ENCODE data around the gene SYMPK. TPM values are rescaled to one million over a fixed set of nuclear protein-coding genes. Genes with fewer than 3 reads are reported as not detected.

SYMPK gene
- total RNA-seq, 1 experiment from 2014 or later: 85.5 TPM

DNA sequence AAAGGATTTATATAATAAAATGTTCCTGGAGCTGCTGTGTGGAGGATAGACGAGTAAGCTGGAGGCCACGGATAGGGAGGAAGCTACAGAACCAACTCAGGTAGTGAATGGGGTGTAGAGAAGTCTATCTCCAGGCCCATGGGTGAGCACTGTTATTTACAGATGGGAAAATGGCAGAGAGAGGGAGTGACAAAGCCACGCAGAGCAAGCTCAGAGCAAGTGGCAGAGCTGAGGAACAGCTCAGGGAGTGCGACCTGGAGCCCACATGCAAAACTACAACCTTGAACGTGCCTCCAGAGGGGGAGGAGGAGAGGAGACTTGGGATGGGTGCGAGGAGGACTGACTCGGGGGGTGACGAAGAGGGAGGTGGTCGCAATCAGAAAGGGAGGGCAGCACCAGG lies 34.4 kb downstream of the SYMPK start:
- CTCF ChIA-PET: no interaction called here

DNA sequence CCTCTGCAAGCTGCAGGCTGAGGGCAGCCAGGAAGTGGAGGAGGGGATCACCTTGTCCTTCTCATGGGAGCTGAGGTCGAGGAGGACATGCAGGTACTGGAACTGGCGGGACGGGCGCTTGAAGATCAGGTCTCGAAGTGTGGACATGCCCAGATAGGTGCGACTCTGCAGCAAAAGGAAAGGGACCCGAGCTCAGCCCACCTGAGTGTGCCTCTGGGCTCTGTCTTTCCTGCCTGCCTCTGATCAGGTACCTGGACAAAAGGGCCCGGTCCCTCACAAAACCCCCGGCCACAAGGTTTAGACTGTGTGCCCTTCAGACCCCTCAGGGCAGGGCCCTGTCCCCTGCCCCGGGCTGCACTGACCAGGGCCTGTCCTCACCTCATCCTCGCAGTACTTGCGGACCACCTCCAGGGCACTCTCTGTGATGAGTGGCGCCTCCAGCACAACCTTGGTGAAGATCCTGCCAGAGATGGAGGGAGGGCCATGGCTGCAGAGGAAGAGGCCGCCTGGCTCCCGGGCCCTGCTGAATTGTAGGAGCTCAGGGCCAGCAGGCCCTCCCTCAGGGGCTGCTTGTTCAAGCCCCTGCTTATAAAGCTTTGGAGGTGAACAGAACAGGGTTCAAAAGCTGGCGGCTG lies 35.4 kb downstream of the SYMPK start:
- TF ChIP-seq, protein P1, sequence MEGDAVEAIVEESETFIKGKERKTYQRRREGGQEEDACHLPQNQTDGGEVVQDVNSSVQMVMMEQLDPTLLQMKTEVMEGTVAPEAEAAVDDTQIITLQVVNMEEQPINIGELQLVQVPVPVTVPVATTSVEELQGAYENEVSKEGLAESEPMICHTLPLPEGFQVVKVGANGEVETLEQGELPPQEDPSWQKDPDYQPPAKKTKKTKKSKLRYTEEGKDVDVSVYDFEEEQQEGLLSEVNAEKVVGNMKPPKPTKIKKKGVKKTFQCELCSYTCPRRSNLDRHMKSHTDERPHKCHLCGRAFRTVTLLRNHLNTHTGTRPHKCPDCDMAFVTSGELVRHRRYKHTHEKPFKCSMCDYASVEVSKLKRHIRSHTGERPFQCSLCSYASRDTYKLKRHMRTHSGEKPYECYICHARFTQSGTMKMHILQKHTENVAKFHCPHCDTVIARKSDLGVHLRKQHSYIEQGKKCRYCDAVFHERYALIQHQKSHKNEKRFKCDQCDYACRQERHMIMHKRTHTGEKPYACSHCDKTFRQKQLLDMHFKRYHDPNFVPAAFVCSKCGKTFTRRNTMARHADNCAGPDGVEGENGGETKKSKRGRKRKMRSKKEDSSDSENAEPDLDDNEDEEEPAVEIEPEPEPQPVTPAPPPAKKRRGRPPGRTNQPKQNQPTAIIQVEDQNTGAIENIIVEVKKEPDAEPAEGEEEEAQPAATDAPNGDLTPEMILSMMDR (conservative IDR thresholded peaks at IDR 0.05; ENCODE audit: low read depth, low read length): no peak
- no peak for TF ChIP-seq EZH2 (IDR thresholded peaks at IDR 0.05; ENCODE audit: borderline replicate concordance, low read depth, low read length, poor library complexity, severe bottlenecking)
- no peak overlapping the region for H3K27ac ChIP-seq (ENCODE audit: low read depth, low read length, poor library complexity, severe bottlenecking)
- no TSS peak for BruUV-seq (replicated peaks)
- H3K4me3 ChIP-seq (ENCODE audit: low read depth, low read length, poor library complexity, severe bottlenecking): no peak overlapping the region
- H3K27me3 ChIP-seq (replicated peaks; ENCODE audit: insufficient read depth, low read depth, low read length, poor library complexity): no peaks in the 10 kb centered on the region
- H3K9me3 ChIP-seq (ENCODE audit: low read depth, low read length, poor library complexity, severe bottlenecking): no peaks in the 10 kb centered on the region
- no peak for DNase-seq (ENCODE audit: low spot score)
- intact Hi-C loops (cut with micrococcal nuclease; ENCODE audit: unreplicated experiment): no loop called here
- CTCF ChIA-PET: interaction anchor here (1.8 kb wide), 1 partner anchor 11 kb away, joined by 4 read pairs; no protein-coding TSS in a partner anchor
- POLR2A ChIA-PET (ENCODE audit: low non-redundant PET): no interaction called here
- peaks cover 74% of the 10 kb centered on the region for H3K36me3 ChIP-seq (ENCODE audit: insufficient read depth, low read length, poor library complexity, severe bottlenecking)
- H3K4me1 ChIP-seq (ENCODE audit: insufficient read depth, low read length, poor library complexity, severe bottlenecking): no peaks in the 10 kb centered on the region

More for the DNA sequence above, 34.4 kb downstream of the SYMPK start:
- POLR2A ChIA-PET (ENCODE audit: low non-redundant PET): no interaction called here
- Histone ChIP-seq H3K4me1 (ENCODE audit: insufficient read depth, low read length, poor library complexity, severe bottlenecking) (no peaks in the 10 kb centered on the region), H3K27me3 (replicated peaks; ENCODE audit: insufficient read depth, low read depth, low read length, poor library complexity) (no peaks in the 10 kb centered on the region), H3K4me3 (ENCODE audit: low read depth, low read length, poor library complexity, severe bottlenecking) (no peak overlapping the region), H3K36me3 (ENCODE audit: insufficient read depth, low read length, poor library complexity, severe bottlenecking) (peaks cover 72% of the 10 kb centered on the region), H3K27ac (ENCODE audit: low read depth, low read length, poor library complexity, severe bottlenecking) (no peak overlapping the region), H3K9me3 (ENCODE audit: low read depth, low read length, poor library complexity, severe bottlenecking) (no peaks in the 10 kb centered on the region)
- intact Hi-C loops (cut with micrococcal nuclease; ENCODE audit: unreplicated experiment): no loop called here
- TF ChIP-seq, protein P1 (conservative IDR thresholded peaks at IDR 0.05; ENCODE audit: low read depth, low read length): no peak
- TF ChIP-seq EZH2 (IDR thresholded peaks at IDR 0.05; ENCODE audit: borderline replicate concordance, low read depth, low read length, poor library complexity, severe bottlenecking): no peak
- BruUV-seq (replicated peaks): no TSS peak
- DNase-seq (ENCODE audit: low spot score): no peak

DNA sequence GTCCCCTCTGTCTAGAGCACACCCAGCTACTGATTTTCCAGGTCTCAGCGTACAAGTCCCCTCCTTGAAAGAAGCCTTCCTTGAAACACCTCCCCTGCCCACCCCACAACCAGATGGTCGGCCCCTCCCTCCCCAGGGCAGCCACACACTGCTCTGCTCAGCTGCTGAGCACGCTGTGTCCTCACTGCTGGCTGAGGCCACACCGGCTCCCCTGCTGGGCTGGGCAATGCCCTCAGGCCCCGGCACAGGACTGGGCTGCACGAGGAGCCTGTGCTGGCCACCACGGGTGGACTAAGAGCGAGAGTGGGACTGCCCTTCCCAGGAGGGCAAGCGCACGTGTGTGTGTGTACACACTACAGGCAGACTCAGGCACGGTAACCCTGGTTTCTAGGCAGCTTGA lies 36.0 kb downstream of the SYMPK start:
- Histone ChIP-seq H3K27me3 (replicated peaks; ENCODE audit: insufficient read depth, low read depth, low read length, poor library complexity) (no peaks in the 10 kb centered on the region), H3K4me1 (ENCODE audit: insufficient read depth, low read length, poor library complexity, severe bottlenecking) (no peaks in the 10 kb centered on the region), H3K36me3 (ENCODE audit: insufficient read depth, low read length, poor library complexity, severe bottlenecking) (peaks cover 68% of the 10 kb centered on the region), H3K9me3 (ENCODE audit: low read depth, low read length, poor library complexity, severe bottlenecking) (no peaks in the 10 kb centered on the region), H3K27ac (ENCODE audit: low read depth, low read length, poor library complexity, severe bottlenecking) (no peak overlapping the region), H3K4me3 (ENCODE audit: low read depth, low read length, poor library complexity, severe bottlenecking) (no peak overlapping the region)
- intact Hi-C loops (cut with micrococcal nuclease; ENCODE audit: unreplicated experiment): no loop called here
- DNase-seq (ENCODE audit: low spot score): no peak
- CTCF ChIA-PET: interaction anchor here (1.8 kb wide), 1 partner anchor 10 kb away, joined by 4 read pairs; no protein-coding TSS in a partner anchor
- POLR2A ChIA-PET (ENCODE audit: low non-redundant PET): no interaction called here
- TF ChIP-seq EZH2 (IDR thresholded peaks at IDR 0.05; ENCODE audit: borderline replicate concordance, low read depth, low read length, poor library complexity, severe bottlenecking): no peak
- TF ChIP-seq, protein P1 (conservative IDR thresholded peaks at IDR 0.05; ENCODE audit: low read depth, low read length): no peak
- BruUV-seq (replicated peaks): no TSS peak

All from A673 (cell line).